Fibroblast of pulmonary artery (primary cell): Measurements from ENCODE around the gene TMC8.

Source experiments
- DNase-seq: peaks from one replicate; pipeline ENCODE4 v3.0.0-alpha.2; 2010; ENCODE audit warnings: low read depth
- H3K4me3 ChIP-seq: replicated peaks from 2 replicates; pipeline ENCODE4 v1.5.1; 2011; ENCODE audit warnings: low read depth, mild to moderate bottlenecking, control low read depth, low read length, moderate library complexity
- TF ChIP-seq, protein P1 (sequence below): IDR thresholded peaks from 2 replicates; pipeline ENCODE4 v1.5.1; 2011; ENCODE audit warnings: mild to moderate bottlenecking, control low read depth, low read length, inconsistent platforms; ENCODE audit errors: missing control alignments

The TMC8 gene

DNA sequence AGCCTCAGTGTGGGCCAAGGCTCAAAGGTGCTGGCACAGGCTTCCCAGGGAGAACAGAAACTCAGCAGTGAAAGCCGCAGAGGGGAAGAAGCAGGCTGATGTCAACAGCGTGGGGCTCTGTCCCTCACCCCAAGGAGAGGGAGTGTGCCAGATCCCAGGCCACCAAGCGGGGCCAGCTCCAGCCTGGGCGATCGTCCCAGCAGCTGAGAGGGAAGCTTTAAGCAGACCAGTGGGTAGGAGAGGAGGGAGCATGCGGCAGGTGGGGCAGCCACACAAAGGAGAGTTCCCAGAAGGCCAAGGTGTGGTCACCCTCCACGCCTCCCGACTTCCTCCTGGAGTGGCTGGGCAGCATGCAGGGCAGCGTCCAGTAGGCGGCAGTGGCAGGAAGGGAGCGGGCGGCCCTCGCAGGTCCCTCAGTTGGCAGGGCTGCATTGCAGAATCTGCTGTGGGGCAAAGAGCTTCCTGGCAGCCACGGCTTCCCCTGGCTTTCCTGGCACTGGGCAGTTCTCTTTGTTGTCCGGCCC is 43.8 kb downstream of the TMC8 start:
- no peak for DNase-seq

DNA sequence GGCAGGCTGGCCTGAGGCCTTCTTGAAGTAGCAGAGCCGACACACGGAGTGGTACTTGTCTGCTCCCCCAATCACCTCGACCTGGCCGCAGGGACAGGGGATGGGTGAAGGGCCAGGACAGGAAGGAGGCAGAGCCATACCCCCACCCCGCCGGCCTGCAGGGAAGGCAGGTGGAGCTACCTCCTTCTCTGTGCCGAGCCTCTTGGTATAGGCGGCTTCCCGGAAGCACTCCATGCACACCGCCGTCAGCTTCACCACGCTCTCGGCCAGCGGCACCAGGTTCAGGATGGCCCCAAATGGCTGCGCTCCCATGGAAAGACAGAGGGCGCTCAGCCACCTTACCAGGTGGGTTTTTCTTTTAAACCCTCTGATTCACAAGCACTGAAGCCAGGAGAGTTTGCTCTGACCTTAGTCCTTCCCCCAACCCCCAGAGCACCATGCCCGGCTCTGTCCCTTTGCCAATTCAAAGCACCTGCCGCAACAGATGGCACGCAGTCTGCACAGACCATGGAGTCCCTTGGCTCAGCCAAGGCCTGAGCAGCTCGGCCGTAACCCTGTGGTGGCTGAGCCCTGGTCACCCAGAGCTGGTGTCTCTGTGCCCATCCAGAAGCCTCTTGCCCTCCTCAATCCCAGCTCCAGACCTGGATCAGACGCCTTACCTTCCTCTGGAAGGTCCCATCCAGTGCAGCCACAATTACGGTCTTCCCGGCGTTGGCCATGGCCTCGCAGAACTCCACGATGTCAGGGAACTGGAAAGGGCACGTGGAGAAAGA is 44.5 kb downstream of the TMC8 start:
- TF ChIP-seq, protein P1, sequence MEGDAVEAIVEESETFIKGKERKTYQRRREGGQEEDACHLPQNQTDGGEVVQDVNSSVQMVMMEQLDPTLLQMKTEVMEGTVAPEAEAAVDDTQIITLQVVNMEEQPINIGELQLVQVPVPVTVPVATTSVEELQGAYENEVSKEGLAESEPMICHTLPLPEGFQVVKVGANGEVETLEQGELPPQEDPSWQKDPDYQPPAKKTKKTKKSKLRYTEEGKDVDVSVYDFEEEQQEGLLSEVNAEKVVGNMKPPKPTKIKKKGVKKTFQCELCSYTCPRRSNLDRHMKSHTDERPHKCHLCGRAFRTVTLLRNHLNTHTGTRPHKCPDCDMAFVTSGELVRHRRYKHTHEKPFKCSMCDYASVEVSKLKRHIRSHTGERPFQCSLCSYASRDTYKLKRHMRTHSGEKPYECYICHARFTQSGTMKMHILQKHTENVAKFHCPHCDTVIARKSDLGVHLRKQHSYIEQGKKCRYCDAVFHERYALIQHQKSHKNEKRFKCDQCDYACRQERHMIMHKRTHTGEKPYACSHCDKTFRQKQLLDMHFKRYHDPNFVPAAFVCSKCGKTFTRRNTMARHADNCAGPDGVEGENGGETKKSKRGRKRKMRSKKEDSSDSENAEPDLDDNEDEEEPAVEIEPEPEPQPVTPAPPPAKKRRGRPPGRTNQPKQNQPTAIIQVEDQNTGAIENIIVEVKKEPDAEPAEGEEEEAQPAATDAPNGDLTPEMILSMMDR: no peak
- no peak for DNase-seq
- H3K4me3 ChIP-seq: no peak overlapping the region

More for the DNA sequence above, 43.8 kb downstream of the TMC8 start:
- TF ChIP-seq, protein P1: no peak
- H3K4me3 ChIP-seq: no peak overlapping the region

DNA sequence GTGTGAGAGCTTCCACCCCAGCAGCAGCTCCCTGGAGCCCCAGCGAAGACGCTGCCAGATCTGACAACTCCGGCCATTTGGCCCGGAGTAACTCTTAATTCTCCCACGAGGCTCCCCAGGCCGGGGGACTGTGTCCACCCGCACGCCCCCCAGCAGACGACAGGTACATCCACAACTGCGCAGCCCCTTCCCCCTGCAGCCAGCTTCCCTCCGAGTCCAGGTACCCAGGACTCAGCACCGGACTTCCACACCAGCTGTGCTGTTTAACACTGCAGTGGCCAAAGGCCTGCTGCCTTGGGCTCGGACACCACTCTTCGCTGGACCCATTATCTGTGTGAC is 45.0 kb downstream of the TMC8 start:
- no peak for DNase-seq
- TF ChIP-seq, protein P1: no peak

DNA sequence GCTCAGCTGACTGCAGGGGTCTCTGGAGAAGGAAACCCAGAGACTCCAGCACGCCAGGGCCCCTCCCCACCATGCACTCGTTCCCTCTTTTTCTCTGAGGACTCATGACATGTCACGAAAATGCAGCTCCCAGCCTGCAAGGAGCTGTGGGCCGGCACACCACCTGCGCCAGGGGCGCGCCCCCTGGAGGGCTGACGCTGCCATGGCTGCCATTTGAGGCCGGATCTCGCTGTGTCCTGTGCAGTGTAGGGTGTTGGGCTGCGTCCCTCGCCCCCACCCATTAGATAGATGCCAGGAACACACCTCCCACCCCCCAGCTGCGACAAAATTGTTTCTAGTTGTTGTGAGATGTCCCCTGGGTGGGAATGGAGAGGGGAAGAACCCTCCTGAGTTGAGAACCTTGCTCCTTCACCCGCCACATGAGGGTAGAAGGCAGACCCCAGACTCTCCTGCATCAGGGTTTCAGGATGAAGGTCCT is 46.0 kb downstream of the TMC8 start:
- H3K4me3 ChIP-seq: no peak overlapping the region
- DNase-seq: peak; percentile 51
- TF ChIP-seq, protein P1: peak; percentile 87

More for the DNA sequence above, 45.0 kb downstream of the TMC8 start:
- no peak overlapping the region for H3K4me3 ChIP-seq

DNA sequence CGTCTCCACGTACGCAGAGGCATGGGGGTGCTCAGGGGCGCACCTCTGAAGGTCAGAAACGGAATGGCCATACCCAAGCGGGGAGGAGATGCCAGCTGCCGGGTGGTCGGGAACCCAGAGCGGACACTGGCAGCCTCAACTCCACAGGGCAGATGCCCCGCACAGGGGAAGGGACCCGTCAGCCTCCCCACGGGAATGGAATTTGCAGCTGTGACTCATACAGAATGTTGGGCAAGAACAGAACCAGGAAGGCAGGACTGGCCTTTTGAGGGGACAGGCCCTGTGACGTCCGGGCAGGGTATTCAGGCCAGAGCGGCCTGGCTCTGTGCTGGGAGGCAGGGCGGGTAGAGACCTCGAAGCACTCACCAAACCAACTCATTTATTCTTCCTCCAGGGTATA is 48.8 kb downstream of the TMC8 start:
- peak; percentile 51 for DNase-seq
- H3K4me3 ChIP-seq: no peak overlapping the region
- TF ChIP-seq, protein P1: no peak

DNA sequence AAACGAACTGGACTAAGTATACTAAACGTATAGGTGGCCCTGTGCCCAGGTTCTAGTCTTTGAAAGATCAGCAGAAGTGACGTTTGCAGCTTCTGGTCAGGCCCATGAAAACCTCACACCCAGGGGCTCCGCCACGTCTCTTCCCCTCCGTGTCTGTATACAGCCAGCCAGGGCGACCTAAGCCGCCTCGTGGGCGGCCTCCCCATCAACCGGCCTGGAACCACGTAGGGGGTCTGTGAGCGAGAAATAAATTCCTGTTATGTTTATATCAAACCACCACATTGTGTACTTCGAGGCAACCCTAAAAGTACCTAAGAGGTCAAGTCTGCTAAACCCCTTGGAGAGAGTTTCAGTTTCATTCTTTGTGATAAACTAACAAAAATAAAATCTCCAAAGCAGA is 49.5 kb downstream of the TMC8 start:
- H3K4me3 ChIP-seq: no peak overlapping the region
- TF ChIP-seq, protein P1: no peak
- DNase-seq: no peak
